ENCODE results near the gene ZSCAN32. TPM values are rescaled to one million over a fixed set of nuclear protein-coding genes. Genes with fewer than 3 reads are reported as not detected.

ZSCAN32 gene
- total and polyA plus RNA-seq, 4 donors: 4.2 to 7.7 (median 6.0) TPM

- H3K27ac ChIP-seq (ENCODE audit: low read depth in 1 of 2, low read length in 2 of 2): no peak overlapping the region
- TF ChIP-seq, protein P1, sequence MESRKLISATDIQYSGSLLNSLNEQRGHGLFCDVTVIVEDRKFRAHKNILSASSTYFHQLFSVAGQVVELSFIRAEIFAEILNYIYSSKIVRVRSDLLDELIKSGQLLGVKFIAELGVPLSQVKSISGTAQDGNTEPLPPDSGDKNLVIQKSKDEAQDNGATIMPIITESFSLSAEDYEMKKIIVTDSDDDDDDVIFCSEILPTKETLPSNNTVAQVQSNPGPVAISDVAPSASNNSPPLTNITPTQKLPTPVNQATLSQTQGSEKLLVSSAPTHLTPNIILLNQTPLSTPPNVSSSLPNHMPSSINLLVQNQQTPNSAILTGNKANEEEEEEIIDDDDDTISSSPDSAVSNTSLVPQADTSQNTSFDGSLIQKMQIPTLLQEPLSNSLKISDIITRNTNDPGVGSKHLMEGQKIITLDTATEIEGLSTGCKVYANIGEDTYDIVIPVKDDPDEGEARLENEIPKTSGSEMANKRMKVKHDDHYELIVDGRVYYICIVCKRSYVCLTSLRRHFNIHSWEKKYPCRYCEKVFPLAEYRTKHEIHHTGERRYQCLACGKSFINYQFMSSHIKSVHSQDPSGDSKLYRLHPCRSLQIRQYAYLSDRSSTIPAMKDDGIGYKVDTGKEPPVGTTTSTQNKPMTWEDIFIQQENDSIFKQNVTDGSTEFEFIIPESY (IDR thresholded peaks at IDR 0.05): no peak
- TF ChIP-seq YY1 (IDR thresholded peaks at IDR 0.05) (no peak), JUND (IDR thresholded peaks at IDR 0.05) (no peak), SP1 (IDR thresholded peaks at IDR 0.05) (no peak), MAX (IDR thresholded peaks at IDR 0.05) (no peak), RAD21 (IDR thresholded peaks at IDR 0.05) (no peak), TAF1 (conservative IDR thresholded peaks at IDR 0.05) (no peak), FOXA2 (IDR thresholded peaks at IDR 0.05) (no peak), GABPA (IDR thresholded peaks at IDR 0.05 in 1 of 2, conservative IDR thresholded peaks at IDR 0.05 in 1 of 2) (no peak), HNF4A (conservative IDR thresholded peaks at IDR 0.05) (no peak), RXRA (IDR thresholded peaks at IDR 0.05) (no peak), FOXA1 (IDR thresholded peaks at IDR 0.05) (no peak), REST (IDR thresholded peaks at IDR 0.05) (no peak), ATF3 (IDR thresholded peaks at IDR 0.05) (no peak), HNF4G (IDR thresholded peaks at IDR 0.05) (no peak), EGR1 (IDR thresholded peaks at IDR 0.05; ENCODE audit: low read depth in 2 of 2) (no peak), NR2F2 (IDR thresholded peaks at IDR 0.05) (no peak)
- TF ChIP-seq, protein P2, sequence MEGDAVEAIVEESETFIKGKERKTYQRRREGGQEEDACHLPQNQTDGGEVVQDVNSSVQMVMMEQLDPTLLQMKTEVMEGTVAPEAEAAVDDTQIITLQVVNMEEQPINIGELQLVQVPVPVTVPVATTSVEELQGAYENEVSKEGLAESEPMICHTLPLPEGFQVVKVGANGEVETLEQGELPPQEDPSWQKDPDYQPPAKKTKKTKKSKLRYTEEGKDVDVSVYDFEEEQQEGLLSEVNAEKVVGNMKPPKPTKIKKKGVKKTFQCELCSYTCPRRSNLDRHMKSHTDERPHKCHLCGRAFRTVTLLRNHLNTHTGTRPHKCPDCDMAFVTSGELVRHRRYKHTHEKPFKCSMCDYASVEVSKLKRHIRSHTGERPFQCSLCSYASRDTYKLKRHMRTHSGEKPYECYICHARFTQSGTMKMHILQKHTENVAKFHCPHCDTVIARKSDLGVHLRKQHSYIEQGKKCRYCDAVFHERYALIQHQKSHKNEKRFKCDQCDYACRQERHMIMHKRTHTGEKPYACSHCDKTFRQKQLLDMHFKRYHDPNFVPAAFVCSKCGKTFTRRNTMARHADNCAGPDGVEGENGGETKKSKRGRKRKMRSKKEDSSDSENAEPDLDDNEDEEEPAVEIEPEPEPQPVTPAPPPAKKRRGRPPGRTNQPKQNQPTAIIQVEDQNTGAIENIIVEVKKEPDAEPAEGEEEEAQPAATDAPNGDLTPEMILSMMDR (IDR thresholded peaks at IDR 0.05; ENCODE audit: low read depth, low read length, missing input control): no peak
- 97% methylated on average over 6 of the region's 6 CpGs for WGBS
These were observed 12.5 kb downstream of the ZSCAN32 start for GRCh38 chr16:3388325-3388724.

More at GRCh38 chr16:3388325-3388724, 12.5 kb downstream of the ZSCAN32 start:
- DNase-seq (ENCODE audit: low spot score): no peak
- H3K4me3 ChIP-seq (ENCODE audit: low read depth in 1 of 3, low read length in 3 of 3): peak overlapping the region in 2 of 3 donors; percentile 33 to 44
- no peaks in the 10 kb centered on the region for H3K4me1 ChIP-seq (ENCODE audit: control insufficient read depth in 4 of 4, insufficient read depth in 4 of 4, low read length in 3 of 4)
- H3K9ac ChIP-seq (ENCODE audit: low read depth in 1 of 2, low read length in 2 of 2): no peak overlapping the region
- H3K36me3 ChIP-seq (ENCODE audit: control insufficient read depth in 4 of 4, insufficient read depth in 3 of 4, low read depth in 1 of 4, low read length in 3 of 4): peaks cover 31 to 69% (median 64%) of the 10 kb centered on the region in 4 donors
- no peaks in the 10 kb centered on the region for H3K27me3 ChIP-seq (ENCODE audit: control insufficient read depth in 4 of 4, insufficient read depth in 4 of 4, low read length in 3 of 4)
- peaks cover 33 to 49% (median 48%) of the 10 kb centered on the region in 4 donors for H3K9me3 ChIP-seq (ENCODE audit: control insufficient read depth in 4 of 4, low read length in 3 of 4)
